ENCODE measurements around the gene EID2. TPM values are rescaled to one million over a fixed set of nuclear protein-coding genes. Genes with fewer than 3 reads are reported as not detected.

EID2 gene
- total and polyA plus RNA-seq, 2 of the 4 experiments (the other 2 are of a cell fraction), result 5.7 to 9.8 TPM

GRCh38 chr19:39520541-39521484, 19.1 kb downstream of the EID2 start:
- BruUV-seq (replicated peaks), result no TSS peak
- Histone ChIP-seq H3K79me1 (ENCODE audit: low read depth in 1 of 2, low read length in 2 of 2) (no peaks in the 10 kb centered on the region; a peak in 1 of 4 replicates), H3K4me1 (ENCODE audit: control insufficient read depth, insufficient read depth, low read length) (no peaks in the 10 kb centered on the region; the same call in 1 of the 2 replicates), H3K9ac (ENCODE audit: low read depth, low read length) (no peak overlapping the region), H3K9me1 (ENCODE audit: insufficient read depth, low read length) (no peaks in the 10 kb centered on the region), H2BK20ac (ENCODE audit: low read depth, low read length) (no peak overlapping the region), H3K4me3 (ENCODE audit: insufficient read depth, low read depth, low read length) (no peak overlapping the region), H4K20me1 (ENCODE audit: insufficient read depth, low read length) (no peaks in the 10 kb centered on the region), H2AFZ (replicated peaks; ENCODE audit: low read length, poor library complexity) (no peak overlapping the region), H3K4me2 (ENCODE audit: low read depth, low read length) (no peak overlapping the region), H3K4ac (ENCODE audit: low read depth, low read length) (no peak overlapping the region), H3K27me3 (ENCODE audit: control insufficient read depth, insufficient read depth, low read length) (peaks cover 26% of the 10 kb centered on the region), H2BK120ac (ENCODE audit: low read depth, low read length) (no peak overlapping the region), H3K36me3 (ENCODE audit: control insufficient read depth, insufficient read depth, low read length) (0 out of 2 replicates have a peak, but pooled peaks cover 1% of the 10 kb centered on the region), H3K56ac (ENCODE audit: extremely low read depth, insufficient read depth, low read length) (no peak overlapping the region), H3K23ac (ENCODE audit: low read depth, low read length) (no peak overlapping the region), H4K5ac (ENCODE audit: low read depth, low read length) (no peak overlapping the region), H2BK5ac (ENCODE audit: low read depth, low read length, poor library complexity, severe bottlenecking) (no peak overlapping the region), H4K8ac (ENCODE audit: low read depth in 2 of 2, low read length in 2 of 2) (no peak overlapping the region), H2AK9ac (replicated peaks; ENCODE audit: low read depth, low read length, poor library complexity) (no peak overlapping the region), H3K27ac (ENCODE audit: insufficient read depth, low read length) (no peak overlapping the region), H3K18ac (ENCODE audit: low read depth, low read length) (no peak overlapping the region), H3K14ac (replicated peaks; ENCODE audit: low read depth, low read length) (no peak overlapping the region), H2BK15ac (ENCODE audit: low read depth, low read length) (no peak overlapping the region), H3K9me3 (ENCODE audit: control insufficient read depth, insufficient read depth, low read length) (peaks cover 4% of the 10 kb centered on the region), H4K91ac (ENCODE audit: insufficient read depth, low read depth, low read length) (no peak overlapping the region), H2AK5ac (ENCODE audit: low read depth, low read length) (no peak overlapping the region)
- CTCF ChIA-PET, result no interaction called here
- POLR2A ChIA-PET (ENCODE audit: unreplicated experiment), result no interaction called here
- ATAC-seq (ENCODE audit: low read depth) (no peak; the same call in 1 of the 2 replicates), DNase-seq (no peak)
- WGBS, 2 experiments (ENCODE audit: extremely low coverage in 2 of 2, insufficient read length in 1 of 2), result no CpG with 5 or more reads among the region's 8 CpGs
- dilution Hi-C loops (cut with HindIII; ENCODE audit: low sequenced_read_pairs, unreplicated experiment) (no loop called here), in situ Hi-C loops (cut with MboI; ENCODE audit: low sequenced_read_pairs) (no loop called here), intact Hi-C loops (cut with micrococcal nuclease) (no loop called here)
- no peak for TF ChIP-seq BHLHE40 (IDR thresholded peaks at IDR 0.05; ENCODE audit: low read depth, low read length)
- TF ChIP-seq FOS (IDR thresholded peaks at IDR 0.05; ENCODE audit: low read depth, low read length), result no peak
- TF ChIP-seq CHD1 (IDR thresholded peaks at IDR 0.05; ENCODE audit: low read depth, low read length), result no peak
- TF ChIP-seq NFE2L2 (IDR thresholded peaks at IDR 0.05; ENCODE audit: low read depth, low read length), result no peak
- TF ChIP-seq RAD21 (IDR thresholded peaks at IDR 0.05; ENCODE audit: low read length), result no peak
- TF ChIP-seq MAZ (IDR thresholded peaks at IDR 0.05; ENCODE audit: borderline replicate concordance, low read depth, low read length), result no peak
- TF ChIP-seq ELK1 (IDR thresholded peaks at IDR 0.05; ENCODE audit: borderline replicate concordance, low read depth, low read length), result no peak

All from IMR-90 (cell line).